HG03442 (cell line): ENCODE data around the gene SPACDR.

Source experiments
- ATAC-seq: cut with Tn5 transposase; IDR thresholded peaks from one replicate; pipeline ENCODE4 v1.9.1; 2021; ENCODE audit warnings: mild to moderate bottlenecking, moderate library complexity; ENCODE audit not compliant: unreplicated experiment

SPACDR gene

DNA sequence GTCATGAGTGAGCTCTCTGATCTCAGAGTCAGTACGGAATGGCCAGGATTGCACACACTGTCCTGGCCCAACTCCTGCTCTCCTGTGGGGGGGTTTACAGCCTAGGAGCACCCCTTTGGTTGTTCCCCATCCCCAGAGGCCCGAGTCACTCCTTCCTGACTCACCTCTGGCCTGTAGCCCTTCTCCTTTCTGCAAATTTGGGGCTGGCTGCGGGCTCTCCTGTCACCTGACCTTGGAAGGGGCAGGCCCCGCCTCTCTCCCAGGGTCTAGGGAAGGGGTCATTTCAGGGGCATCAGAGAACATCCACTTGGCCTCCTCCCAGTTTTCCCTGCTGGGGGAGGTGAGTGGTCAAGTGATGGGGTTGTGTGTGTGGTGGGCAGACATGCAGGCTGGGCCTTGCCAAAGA is 21.4 kb upstream of the SPACDR start:
- no peak for ATAC-seq

DNA sequence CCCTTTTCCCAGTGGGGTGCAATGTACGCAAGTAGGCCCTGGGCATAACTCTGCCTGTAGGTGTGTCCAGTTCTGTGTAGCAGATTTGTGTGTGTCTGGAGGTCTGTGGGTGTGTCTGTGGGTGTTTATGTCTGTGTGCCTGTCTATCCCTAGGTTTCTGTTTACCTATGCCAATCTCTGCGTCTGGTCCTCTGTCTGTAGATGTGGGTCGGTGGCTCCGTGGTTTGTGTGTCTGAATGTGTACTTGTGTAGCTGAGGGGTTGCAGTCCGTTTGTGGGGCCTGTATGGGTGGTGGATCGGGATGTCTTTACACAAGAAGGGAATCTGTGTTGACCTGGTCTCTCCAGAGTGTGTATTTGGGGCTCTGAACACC is 20.6 kb upstream of the SPACDR start:
- no peak for ATAC-seq

DNA sequence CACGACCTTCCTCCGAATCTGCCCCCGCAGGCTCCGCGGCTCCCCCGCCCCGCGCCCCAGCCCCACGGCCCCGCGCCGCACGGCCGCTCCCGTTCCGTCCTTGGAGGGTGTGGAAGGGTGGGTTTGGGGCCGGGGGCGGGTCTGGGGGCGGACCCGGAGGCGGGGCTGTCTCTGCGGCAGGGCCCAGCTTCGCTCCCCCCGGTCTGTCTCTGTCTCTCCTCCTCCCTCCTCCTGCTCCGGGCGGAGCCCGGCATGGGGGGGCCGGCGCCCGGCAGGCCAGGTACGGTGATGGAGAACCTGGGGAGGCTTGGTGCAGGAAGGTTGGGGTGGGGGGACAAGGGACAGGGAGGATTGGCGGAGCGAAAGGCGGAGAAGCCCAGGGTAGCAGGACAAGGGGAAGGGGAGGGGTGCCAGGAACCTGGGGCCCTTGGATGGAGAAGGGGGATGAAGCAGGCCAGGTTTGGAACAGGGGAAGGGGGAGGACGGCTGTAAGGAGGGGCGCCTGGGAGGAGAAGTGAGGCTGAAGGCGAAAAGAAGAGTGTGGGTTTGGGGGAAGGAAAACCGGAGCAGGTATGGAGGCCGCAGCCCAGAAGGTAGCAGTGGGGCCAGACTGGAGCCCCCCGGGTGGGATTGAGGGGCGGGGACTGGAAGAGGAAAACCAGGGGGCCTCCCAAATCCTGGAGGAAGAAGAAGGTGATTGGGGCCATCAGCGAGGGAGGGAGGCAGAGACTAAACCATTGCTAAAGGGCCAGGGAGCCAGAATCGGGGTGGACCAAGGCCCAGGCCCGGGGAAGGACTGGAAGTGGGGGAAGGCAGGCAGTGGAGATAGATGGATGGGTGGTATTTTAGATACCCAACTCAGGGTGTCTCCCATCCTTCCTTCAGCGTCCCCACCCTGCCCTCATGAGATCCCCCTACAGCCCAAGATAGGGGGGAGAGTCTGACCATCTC is 19.9 kb upstream of the SPACDR start, which contains the start of gene NYAP1:
Gene NYAP1 (plus strand): TSS at position 206 of the 951 bp plus-strand sequence. CDS start 1,385 bp downstream, outside the sequence.
- ATAC-seq = peak; percentile 22

DNA sequence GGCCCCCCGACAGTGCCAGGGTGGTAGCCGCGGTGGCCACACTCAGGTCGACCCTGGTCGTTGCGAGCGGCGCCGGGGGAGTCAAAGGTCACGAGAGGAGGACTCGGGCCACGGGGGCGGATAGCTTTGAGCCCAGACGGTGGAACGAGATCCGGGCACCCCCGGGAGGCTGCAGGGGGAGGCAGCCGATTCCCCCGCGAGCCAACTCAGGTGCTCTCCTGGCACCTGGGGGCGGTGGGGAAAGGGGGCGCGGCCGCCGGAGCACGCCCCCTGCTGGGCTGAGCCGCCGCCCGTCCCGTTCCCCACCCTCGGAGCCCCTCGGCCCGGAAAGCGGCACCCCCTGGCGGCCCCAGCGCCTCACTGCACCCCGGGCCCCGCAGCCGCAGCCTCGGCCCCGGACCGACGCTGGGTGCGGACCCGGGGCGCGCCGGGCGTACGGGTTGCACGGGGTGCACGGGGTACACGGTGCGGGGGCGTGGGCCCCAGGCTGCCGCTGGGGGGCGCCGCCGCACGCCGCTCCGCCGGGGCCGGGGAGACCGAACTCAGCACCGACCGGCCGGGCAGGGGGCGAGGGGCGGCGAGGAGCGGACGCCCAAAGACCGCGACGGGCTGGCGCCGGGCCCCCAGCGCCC is 19.1 kb upstream of the SPACDR start:
- ATAC-seq = peak; percentile 51

DNA sequence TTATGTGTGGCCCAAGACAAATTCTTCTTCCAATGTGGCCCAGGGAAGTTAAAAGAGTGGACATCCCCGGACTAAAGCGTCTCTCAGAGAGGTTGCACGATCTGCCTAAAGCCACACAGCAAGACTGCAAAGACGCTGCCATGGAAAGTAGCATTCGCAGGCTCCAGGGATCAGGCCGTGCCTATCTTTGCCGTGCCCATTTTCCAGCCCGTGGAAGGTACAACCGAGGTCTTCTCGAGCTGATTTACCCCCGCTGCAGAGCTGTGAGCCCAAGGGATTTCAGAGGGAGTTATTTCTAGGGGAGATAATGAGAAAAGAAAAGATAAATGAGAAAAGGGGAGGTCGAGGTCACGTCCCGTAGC is 18.6 kb upstream of the SPACDR start:
- no peak for ATAC-seq

DNA sequence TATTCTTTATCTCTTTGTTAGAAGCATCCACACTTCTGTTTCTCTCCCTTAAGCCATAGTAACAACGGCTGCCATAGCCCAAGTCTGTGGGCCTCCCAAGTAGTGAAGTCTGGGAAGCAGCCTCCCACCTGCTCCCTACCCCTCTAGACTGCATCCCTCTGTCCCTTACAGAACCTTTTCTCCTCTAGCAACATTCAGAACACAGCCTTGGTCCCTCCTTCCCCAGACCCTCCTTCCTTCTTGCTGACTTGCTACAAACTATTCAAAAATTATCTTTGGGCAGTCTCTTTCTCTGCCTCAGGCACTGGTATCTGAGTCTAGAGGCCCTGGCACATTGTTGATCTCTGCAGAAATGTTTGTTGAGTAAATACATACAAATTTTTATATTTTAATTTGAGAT is 17.4 kb upstream of the SPACDR start:
- no peak for ATAC-seq

DNA sequence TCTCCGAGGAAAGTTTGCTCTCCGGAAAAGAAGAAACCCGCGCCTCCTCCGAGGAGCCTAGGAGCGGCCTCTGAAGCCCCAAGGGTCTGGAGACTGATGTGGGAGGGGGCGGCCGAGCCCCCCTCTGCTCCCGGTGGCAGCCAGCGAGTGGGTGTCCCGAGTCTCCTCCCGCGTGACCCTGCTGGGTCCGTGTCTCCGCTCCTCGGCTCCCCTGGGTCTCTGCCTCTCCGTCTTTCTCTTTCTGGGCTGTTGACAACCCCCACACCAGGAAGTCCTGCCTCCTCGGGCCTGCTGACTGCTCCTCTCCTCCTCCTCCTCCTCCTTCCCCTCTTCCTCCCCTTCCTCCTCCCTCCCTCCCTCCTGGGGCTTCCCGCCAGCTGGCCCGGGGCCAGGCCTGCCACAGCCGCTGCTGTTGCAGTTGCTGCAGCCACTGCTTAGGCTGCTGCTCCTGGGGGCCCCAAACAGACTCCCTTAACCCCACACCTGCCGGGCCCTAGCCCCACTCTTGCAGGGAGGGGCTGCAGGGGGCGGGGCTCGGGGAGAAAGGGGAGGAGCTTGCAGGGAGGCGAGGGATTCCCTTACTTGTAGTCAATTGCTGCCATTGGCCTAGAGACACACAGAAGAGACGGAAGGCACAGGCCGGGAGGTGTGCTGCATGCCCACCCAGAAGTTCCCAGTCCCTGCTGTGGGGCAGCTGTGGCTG is 15.0 kb upstream of the SPACDR start, which contains the start of gene TSC22D4:
Gene TSC22D4 (minus strand): TSS at position 257 of the 703 bp plus-strand sequence. CDS start 1,176 bp downstream, outside the sequence.
- ATAC-seq = no peak

DNA sequence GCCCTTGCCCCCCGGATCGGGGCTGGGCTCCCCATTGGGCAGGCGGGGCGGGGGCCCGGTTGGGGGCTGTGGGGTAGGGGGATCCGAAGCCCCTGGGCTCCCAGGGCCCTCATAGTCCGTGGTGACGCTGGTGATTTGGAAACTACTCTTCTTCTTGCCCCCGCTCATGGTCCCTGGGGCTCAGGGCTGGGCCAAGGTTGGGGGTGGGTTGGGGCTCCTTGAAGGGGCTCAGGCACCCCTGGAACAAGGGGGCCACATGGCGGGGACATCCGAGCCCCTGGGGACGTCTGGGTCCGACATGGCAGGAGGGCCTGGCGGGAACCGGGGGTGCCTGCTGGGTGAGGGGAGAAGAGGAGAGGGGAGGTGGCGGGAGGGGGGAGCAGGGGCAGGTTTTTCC is 13.8 kb upstream of the SPACDR start:
- no peak for ATAC-seq

DNA sequence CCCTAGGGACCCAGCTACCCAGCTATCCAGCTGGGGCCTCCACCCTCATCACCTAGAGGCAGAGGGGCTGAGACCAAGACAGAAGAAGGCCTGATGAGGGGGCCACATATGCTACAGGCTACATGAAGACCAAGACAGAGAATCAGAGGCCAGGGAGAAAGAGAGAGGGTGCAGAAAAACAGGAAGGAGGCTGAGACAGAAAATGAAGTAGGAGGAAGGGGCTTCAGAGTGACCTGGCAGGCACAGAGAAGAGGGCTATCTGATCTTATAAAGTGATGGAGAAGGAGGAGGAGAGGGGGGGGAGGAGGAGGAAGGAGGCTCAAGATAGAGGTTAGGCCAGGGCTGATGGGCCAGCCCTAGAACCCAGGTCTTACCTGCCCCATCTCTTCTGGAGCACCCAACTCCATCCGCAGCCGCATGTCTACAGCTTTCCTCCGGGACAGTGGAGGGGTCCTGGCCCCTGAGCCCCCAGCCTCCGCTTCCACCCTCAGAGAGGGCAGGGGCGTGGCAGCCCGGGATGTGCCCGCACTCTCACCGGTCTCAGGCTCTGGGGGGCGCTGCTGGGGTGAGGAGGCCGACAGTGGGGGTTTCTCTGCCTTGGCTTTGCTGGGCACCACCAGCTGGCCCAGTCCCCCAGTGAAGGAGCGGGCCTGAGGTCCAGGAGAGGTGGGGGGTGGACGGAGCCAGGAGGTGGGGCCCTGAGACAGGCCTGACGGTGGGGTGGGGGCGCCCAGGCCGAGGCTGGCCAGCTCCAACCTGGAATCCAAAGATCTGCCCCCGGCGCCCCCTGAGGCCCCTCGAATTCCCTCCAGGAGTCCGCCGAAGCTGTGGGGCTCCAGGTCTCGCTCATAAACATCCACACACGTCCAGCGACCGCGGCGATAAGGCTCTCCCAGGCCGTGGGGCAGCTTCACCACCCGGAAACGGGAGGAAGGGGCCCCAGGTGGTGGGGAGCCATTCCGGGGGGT is 13.1 kb upstream of the SPACDR start:
- no peak for ATAC-seq

DNA sequence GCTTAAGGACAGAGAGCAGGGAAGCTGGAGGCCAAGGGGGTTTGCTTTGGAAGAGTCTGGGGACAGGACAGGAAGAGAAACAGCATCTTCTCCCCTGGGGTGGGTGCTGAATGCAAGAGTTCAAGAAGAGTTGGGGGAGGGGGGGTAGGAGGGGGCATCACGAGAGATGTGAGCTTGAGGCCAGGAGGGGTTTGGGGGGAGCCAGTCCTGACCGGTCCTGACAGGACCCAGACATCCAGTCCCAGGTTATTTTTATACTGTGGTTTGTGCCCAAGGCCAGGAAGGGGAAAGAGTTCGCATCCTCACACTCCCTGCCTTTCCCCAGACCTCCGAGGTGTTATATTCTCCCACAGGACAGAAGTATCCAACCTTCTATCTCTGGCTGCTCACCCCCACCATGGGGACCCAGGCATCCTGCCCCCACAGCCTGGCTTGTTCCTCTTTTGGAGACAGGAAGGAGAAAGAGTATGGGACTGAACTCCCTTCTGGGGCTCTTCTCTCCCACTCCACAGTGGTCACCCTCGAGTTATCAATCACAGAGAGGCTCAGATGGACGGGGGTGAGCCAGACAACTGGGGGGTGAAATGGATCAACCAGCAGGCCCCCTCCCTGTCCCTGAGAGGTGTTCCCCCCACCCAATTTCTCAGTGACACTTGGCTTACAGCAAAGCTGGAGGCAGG is 12.2 kb upstream of the SPACDR start:
- no peak for ATAC-seq

DNA sequence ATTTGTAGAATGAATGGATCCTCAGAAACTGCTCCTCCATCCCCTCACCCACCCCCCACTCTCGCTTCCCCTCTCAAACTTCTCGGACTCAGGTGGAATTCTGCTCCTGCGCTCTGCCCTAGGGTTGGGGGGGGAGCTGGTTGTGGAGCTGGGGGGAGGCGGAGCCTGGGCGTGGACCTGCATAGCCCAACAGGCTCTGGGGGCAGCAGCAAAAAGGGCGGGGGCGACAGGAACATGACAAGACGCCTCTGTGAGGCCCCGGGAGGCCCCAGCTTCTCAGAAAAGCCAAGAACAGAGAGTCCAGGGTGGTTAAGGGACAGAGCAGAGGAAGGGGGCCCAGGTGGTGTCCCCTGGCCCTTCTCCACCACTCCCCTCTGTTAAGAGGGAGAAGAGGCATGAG is 11.5 kb upstream of the SPACDR start:
- ATAC-seq = no peak

DNA sequence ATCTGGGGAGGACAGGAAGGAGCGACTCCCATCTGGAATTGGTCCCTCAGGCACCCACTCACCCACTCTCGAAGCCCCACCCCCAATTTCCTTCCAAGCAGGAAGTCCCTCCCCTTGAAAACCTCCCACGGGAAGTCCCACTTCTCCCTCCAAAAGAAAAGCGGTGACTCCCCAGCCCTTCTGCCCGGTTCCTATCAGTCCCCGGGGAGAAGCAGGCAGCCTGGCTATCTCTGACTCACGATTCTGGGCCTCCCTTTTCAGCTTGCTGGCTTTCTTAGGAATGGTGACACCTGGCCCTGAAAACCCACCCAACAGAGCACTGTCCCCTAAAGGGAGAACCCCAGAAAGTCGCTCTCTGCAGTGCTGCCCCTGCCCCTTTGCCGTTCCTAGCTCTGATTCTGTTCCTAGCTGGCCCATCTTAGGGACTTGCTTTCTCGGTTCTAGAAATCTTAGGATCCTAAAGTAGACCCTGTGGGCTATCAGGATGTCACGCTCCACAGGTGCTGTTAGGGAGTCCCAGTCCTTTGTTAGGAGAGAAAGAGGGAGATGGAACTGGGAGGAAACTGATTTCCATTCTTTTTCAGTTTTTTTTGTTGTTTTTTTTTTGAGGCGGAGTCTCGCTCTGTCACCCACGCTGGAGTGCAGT is 8.9 kb upstream of the SPACDR start:
- no peak for ATAC-seq

DNA sequence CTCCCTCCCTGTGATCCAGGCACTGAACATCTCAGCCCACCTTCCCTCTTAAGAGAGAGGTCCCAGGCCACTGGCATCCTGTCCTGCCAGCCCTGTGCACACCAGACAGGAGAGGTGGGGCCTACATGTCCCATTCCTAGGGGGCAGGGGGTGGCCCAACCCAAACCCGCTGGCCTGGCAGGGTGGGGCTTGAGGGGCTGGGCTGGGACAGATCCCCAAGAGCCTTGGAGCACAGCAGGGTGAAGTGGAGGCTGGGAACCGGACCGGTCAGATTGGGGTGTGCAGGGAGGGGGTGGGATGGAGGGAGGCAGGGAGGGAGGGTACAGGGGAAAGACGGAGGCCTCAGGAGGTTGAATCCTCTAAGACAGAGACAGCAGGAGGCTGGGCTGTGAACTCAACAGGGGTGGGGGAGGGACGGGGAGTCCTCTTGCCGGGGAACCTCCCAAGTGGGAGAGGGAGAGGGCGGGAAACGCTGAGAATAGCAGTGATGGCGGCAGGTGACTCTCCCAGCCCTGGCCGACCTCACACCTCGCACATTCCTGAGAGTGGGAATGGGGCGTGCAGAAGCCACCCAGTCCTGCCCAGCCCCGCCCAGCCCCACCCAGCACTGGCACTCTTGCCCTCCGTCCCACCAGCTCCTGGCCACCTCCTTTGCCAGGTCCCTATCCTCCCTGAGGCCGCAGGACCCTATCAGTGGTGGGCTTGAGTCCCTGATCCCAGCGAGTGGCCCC is 8.2 kb upstream of the SPACDR start:
- no peak for ATAC-seq

DNA sequence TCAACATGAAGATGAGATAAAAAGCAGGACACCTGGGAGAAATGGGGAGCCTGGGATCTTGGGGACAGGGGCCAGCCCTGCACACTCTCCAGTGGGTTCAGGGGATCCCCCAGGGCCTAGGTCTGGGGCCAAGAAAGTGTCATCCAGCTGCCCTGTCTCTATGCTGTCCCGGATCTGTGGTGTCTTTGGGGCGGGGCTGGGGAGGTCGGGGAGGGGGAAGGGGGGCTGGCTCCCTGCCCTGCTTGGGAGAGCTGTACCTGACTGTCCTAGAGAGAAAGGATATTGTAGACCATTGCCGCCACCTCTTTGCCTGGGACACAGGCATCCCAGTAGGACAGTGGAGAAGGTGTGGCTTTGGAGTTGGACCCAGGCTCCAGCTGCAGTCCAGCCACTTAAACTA is 7.0 kb upstream of the SPACDR start:
- ATAC-seq = no peak

DNA sequence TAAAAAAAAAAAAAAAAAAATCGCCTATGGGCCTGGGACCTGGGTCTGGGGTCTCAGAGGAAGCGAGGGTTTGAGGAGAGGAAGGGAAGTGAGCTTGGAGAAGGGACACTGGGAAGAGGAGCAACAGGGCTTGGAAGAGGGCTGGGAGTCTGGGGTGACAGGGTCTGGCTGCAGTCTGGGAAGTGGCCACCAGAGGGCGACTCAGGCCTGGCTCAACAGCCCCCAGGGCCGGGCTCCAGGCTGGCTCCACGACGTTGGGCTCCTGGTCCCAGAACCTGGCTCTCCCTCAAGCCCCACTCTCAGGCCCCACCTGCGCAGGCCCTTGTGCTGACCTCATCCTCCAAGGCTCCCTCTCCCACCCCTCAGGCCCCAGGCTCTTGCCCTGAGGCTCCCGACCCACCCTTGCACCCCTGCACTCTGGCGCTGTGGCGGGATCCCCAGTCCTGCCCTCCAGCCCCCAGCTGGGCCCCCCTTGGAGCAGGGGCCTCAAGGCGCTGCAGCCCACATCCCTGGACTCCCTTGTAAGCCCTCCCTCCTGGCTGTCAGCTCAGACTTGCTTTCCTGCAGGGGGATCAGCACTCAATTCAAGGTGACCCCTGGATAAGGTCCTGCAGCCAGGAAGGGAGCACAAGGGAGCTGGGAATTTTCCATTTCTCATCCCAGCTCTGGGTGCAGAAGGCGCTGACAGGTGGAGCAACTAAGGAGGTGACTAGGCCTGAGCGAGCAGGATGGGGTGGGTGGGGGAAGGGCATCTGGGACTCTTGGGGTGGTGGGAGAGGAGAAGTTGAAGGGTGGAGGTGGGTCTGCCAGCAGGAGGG is 5.4 kb upstream of the SPACDR start:
- ATAC-seq = peak; percentile 49

DNA sequence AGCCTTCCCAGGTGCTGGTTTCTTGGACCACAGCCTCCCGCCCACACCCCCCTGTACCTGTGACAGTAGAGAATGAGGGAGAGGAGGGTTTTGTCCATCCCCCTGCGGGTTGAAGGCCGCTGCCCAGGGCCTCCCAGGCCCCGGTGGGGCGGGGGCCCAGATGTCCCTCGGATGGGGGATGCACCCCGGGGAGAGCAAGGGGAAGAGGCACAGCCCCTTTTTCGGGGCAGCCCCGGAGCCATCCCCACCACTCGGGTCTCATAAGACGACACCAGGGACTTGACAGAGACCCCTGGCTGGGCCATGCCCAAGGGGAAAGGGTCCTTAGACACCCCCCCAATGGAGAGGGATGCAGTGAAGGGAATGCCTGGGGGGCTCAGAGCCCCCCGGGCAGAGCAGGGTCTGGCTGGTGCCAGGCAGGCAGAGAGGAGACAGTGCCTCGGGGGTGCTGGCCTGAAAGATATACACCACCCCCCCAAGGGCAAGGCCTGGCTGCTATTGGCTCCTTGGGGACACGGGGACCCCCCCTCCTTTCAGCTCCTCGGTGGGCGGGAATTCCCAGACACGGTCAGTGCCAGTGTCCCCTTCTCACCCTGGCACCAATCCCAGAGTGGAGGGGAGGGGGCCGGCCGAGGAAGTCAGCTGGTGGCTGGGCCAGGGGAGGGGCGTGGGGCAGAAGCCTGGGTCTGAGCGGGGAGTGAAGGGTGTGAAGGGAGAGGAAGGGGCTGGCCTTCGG is 3.7 kb upstream of the SPACDR start:
- no peak for ATAC-seq
